ENCODE measurements around the gene MC1R. TPM values are rescaled to one million over a fixed set of nuclear protein-coding genes. Genes with fewer than 3 reads are reported as not detected.
A peak's percentile ranks its signal among the peaks of the same experiment; 100 is the strongest.

Gene MC1R
- total RNA-seq, 1 experiment from 2014 or later = 12.2 TPM

- Histone ChIP-seq H3K4me1 (ENCODE audit: control insufficient read depth in 1 of 2, insufficient read depth in 2 of 2, low read length in 2 of 2) (peaks cover 21 to 32% of the 10 kb centered on the region in 2 experiments), H2AFZ (ENCODE audit: low read depth, low read length, poor library complexity, severe bottlenecking) (no peak overlapping the region), H3K4me3 (replicated peaks in 1 of 2; ENCODE audit: low read depth in 1 of 2, low read length in 2 of 2) (no peak overlapping the region), H3K36me3 (ENCODE audit: control insufficient read depth in 1 of 2, insufficient read depth in 2 of 2, low read length in 2 of 2) (no peaks in the 10 kb centered on the region), H3K27ac (ENCODE audit: low read depth, low read length) (no peak overlapping the region), H3K9me3 (ENCODE audit: control insufficient read depth in 1 of 2, insufficient read depth in 1 of 2, low read depth in 1 of 2, low read length in 2 of 2) (no peaks in the 10 kb centered on the region), H3K27me3 (ENCODE audit: insufficient read depth, low read length) (no peaks in the 10 kb centered on the region), H4K20me1 (ENCODE audit: insufficient read depth) (no peaks in the 10 kb centered on the region), H3K9ac (ENCODE audit: low read length) (no peak overlapping the region), H3K4me2 (ENCODE audit: low read length) (peak overlapping the region; percentile 27; the same call in 1 of the 2 replicates), H3K79me2 (ENCODE audit: insufficient read depth, low read length) (peaks cover 16% of the 10 kb centered on the region), H3K9me2 (ENCODE audit: insufficient read depth) (no peaks in the 10 kb centered on the region; the same call in 1 of the 2 replicates)
- ATAC-seq (no peak), DNase-seq (ENCODE audit: low read depth, low spot score) (no peak)
- RAD21 ChIA-PET (ENCODE audit: low non-redundant PET in 1 of 2, low total read pairs in 2 of 2, uncharacterized antibody in 2 of 2, unreplicated experiment in 2 of 2) = no interaction called here
- POLR2A ChIA-PET = interaction anchor here (1.3 kb wide), 1 partner anchor 23 kb away, joined by 5 read pairs; no protein-coding TSS in a partner anchor
- CTCF ChIA-PET = no interaction called here
- no peak for TF ChIP-seq EZH2 (IDR thresholded peaks at IDR 0.05)
- TF ChIP-seq JUND (IDR thresholded peaks at IDR 0.05) = no peak
- TF ChIP-seq, protein P1, sequence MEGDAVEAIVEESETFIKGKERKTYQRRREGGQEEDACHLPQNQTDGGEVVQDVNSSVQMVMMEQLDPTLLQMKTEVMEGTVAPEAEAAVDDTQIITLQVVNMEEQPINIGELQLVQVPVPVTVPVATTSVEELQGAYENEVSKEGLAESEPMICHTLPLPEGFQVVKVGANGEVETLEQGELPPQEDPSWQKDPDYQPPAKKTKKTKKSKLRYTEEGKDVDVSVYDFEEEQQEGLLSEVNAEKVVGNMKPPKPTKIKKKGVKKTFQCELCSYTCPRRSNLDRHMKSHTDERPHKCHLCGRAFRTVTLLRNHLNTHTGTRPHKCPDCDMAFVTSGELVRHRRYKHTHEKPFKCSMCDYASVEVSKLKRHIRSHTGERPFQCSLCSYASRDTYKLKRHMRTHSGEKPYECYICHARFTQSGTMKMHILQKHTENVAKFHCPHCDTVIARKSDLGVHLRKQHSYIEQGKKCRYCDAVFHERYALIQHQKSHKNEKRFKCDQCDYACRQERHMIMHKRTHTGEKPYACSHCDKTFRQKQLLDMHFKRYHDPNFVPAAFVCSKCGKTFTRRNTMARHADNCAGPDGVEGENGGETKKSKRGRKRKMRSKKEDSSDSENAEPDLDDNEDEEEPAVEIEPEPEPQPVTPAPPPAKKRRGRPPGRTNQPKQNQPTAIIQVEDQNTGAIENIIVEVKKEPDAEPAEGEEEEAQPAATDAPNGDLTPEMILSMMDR (IDR thresholded peaks at IDR 0.05 in 2 of 3, conservative IDR thresholded peaks at IDR 0.05 in 1 of 3; ENCODE audit: borderline replicate concordance in 1 of 3, insufficient read depth in 1 of 3, low read depth in 2 of 3, low read length in 2 of 3) = peak in 1 of 3 experiments; percentile 15; a peak in 1 of 6 replicates
- TF ChIP-seq RAD21 (IDR thresholded peaks at IDR 0.05; ENCODE audit: low read depth) = peak; percentile 58
- intact Hi-C loops (cut with micrococcal nuclease) = no loop called here
- no TSS peak for BruUV-seq (replicated peaks)
Measured at GRCh38 chr16:89945654-89946053, 27.0 kb downstream of the MC1R start.

GRCh38 chr16:89946515-89946914 is 27.9 kb downstream of the MC1R start:
- no peaks in the 10 kb centered on the region for H3K27me3 ChIP-seq (ENCODE audit: insufficient read depth, low read length)
- H2AFZ ChIP-seq (ENCODE audit: low read depth, low read length, poor library complexity, severe bottlenecking) = no peak overlapping the region
- no peaks in the 10 kb centered on the region for H4K20me1 ChIP-seq (ENCODE audit: insufficient read depth)
- no peak overlapping the region for H3K4me3 ChIP-seq (replicated peaks in 1 of 2; ENCODE audit: low read depth in 1 of 2, low read length in 2 of 2)
- no peak for TF ChIP-seq REST (IDR thresholded peaks at IDR 0.05; ENCODE audit: low read depth)
- no peak for TF ChIP-seq ZBTB33 (IDR thresholded peaks at IDR 0.05; ENCODE audit: extremely low read depth, insufficient replicate concordance, low read length)
- no peaks in the 10 kb centered on the region for H3K36me3 ChIP-seq (ENCODE audit: control insufficient read depth in 1 of 2, insufficient read depth in 2 of 2, low read length in 2 of 2)
- H3K9ac ChIP-seq (ENCODE audit: low read length) = no peak overlapping the region
- H3K4me2 ChIP-seq (ENCODE audit: low read length) = no peak overlapping the region
- ChIA-PET CTCF (no interaction called here), RAD21 (ENCODE audit: low non-redundant PET in 1 of 2, low total read pairs in 2 of 2, uncharacterized antibody in 2 of 2, unreplicated experiment in 2 of 2) (no interaction called here), POLR2A (no interaction called here)
- no peak for DNase-seq (ENCODE audit: low read depth, low spot score)
- no peaks in the 10 kb centered on the region; the same call in 1 of the 2 replicates for H3K9me2 ChIP-seq (ENCODE audit: insufficient read depth)
- no peak overlapping the region for H3K27ac ChIP-seq (ENCODE audit: low read depth, low read length)
- ATAC-seq = no peak
- intact Hi-C loops (cut with micrococcal nuclease) = no loop called here
- H3K79me2 ChIP-seq (ENCODE audit: insufficient read depth, low read length) = peaks cover 25% of the 10 kb centered on the region
- no TSS peak for BruUV-seq (replicated peaks)
- peaks cover 21 to 32% of the 10 kb centered on the region in 2 experiments for H3K4me1 ChIP-seq (ENCODE audit: control insufficient read depth in 1 of 2, insufficient read depth in 2 of 2, low read length in 2 of 2)
- no peaks in the 10 kb centered on the region for H3K9me3 ChIP-seq (ENCODE audit: control insufficient read depth in 1 of 2, insufficient read depth in 1 of 2, low read depth in 1 of 2, low read length in 2 of 2)
